Breast epithelium (tissue), 3 donors: Measurements from ENCODE around the gene HMGCS2.

Source experiments
- POLR2A ChIP-seq: fragments of 450-650 bp; IDR thresholded peaks from one replicate; pipeline ENCODE4 v1.6.1; 2016; ENCODE audit warnings: antibody characterized with exemption, mild to moderate bottlenecking, moderate library complexity
- POLR2AphosphoS5 ChIP-seq, 3 donors: sonication (generic); formaldehyde crosslinking; IDR thresholded peaks; one replicate each; pipeline ENCODE4 v1.6.1; 2017; ENCODE audit warnings: antibody characterized with exemption in 3 of 3
- TF ChIP-seq, protein P1 (sequence below), 3 donors: fragments of 450-650 bp; IDR thresholded peaks; one replicate each; pipeline ENCODE4 v1.5.1; 2016 to 2017; ENCODE audit warnings: antibody characterized with exemption in 3 of 3, mild to moderate bottlenecking in 3 of 3, moderate library complexity in 3 of 3

GRCh38 chr1:119703666-119704450 is 64.8 kb downstream of the HMGCS2 start:
- TF ChIP-seq POLR2A (no peak), POLR2AphosphoS5 (IDR thresholded peaks at IDR 0.05) (no peak)
- TF ChIP-seq, protein P1, sequence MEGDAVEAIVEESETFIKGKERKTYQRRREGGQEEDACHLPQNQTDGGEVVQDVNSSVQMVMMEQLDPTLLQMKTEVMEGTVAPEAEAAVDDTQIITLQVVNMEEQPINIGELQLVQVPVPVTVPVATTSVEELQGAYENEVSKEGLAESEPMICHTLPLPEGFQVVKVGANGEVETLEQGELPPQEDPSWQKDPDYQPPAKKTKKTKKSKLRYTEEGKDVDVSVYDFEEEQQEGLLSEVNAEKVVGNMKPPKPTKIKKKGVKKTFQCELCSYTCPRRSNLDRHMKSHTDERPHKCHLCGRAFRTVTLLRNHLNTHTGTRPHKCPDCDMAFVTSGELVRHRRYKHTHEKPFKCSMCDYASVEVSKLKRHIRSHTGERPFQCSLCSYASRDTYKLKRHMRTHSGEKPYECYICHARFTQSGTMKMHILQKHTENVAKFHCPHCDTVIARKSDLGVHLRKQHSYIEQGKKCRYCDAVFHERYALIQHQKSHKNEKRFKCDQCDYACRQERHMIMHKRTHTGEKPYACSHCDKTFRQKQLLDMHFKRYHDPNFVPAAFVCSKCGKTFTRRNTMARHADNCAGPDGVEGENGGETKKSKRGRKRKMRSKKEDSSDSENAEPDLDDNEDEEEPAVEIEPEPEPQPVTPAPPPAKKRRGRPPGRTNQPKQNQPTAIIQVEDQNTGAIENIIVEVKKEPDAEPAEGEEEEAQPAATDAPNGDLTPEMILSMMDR (IDR thresholded peaks at IDR 0.05), result no peak
